GM21447 (cell line): ENCODE results near the gene PRKRA.
"Not testable (repeated sequence)": the region's sequence is repeated elsewhere in the genome, so short reads cannot be mapped to it uniquely, and the experiment has no call there.

Source experiments
- ATAC-seq: cut with Tn5 transposase; IDR thresholded peaks from one replicate; pipeline ENCODE4 v1.9.1; 2021; ENCODE audit not compliant: unreplicated experiment

PRKRA gene

DNA sequence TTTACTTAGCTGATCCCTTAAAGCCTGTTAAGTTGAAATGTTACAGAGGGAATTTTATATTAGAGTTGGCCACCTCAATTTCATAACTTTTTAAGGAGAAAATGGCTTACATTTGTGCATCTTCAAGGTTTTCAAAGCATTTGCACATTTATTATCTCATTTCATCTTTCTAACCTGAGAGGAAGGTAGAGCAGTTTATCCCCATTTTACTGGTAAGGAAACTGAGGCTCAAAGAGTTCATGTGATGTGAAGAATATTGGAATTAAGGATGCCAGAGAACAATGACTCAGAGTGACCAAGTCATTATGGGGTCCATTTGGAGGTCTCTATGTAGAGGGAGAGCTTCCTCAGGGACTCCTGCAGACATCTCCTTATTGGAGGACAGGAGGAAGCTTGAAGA lies 35.0 kb downstream of the PRKRA start:
- ATAC-seq: no peak

- ATAC-seq: peak; percentile 80
These were observed 36.4 kb downstream of the PRKRA start for GRCh38 chr2:178414266-178415247.

DNA sequence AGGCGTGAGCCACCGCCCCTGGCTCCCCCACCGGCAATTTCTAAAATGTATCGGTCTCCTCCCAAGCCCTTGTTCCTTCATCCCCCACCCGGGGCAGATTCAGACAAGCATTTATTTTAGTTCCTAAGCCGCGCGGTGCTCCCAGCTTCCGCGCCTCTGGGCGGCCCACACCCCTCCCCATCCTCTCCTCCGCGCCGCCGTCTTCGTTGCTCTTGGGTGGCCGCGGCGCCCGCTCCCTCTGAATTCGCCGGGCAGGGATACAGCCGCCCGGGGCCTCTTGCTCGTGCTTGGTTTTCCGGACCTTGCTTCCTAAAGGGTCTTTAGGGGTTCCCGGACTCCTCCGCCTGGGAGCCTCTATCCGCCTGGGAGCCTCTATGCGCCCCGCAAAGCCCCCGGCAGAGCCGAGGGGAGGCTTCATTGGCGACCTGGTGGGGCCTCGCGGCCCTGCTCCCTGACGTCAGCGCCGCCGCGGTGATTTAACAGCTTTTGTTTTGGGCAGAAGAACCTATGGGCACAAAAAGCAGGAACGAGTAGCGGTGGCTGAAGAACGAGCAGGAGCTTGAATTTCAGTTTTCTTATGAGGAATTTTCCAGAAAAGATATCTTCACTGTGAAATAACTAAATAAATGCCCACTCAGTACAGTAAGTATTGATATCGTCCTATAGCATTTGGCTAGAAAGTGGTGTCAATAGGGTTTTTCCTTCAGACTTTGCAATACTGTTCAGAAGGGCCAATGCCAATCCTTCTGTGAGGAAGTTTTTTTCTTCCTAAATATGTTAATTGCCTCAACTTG lies 37.3 kb downstream of the PRKRA start:
- ATAC-seq: peak; percentile 75

DNA sequence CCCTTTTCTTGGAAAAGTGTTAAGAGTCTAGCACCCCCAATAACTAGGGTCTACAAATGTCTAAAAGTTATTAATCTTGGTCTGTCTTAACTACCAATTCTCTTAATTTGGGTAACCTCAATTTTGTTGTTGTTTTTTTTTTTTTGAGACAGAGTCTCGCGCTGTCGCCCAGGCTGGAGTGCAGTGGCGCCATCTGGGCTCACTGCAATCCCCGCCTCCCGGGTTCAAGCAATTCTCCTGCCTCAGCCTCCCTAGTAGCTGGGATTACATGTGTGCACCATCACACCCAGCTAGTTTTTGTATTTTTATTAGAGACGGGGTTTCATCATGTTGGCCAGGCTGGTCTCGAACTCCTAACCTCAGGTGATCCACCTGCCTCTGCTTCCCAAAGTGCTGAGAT lies 38.5 kb downstream of the PRKRA start:
- ATAC-seq: not testable (repeated sequence)

GRCh38 chr2:178412047-178412446 lies 38.9 kb downstream of the PRKRA start:
- no peak for ATAC-seq

- no peak for ATAC-seq
These were observed 41.7 kb downstream of the PRKRA start for GRCh38 chr2:178409261-178409660.

- ATAC-seq: peak; percentile 98
These were observed 46.6 kb downstream of the PRKRA start for GRCh38 chr2:178404368-178404767.

GRCh38 chr2:178403671-178404306 lies 47.2 kb downstream of the PRKRA start:
- ATAC-seq: peak; percentile 49

GRCh38 chr2:178401994-178402437 lies 49.0 kb downstream of the PRKRA start:
- ATAC-seq: no peak

DNA sequence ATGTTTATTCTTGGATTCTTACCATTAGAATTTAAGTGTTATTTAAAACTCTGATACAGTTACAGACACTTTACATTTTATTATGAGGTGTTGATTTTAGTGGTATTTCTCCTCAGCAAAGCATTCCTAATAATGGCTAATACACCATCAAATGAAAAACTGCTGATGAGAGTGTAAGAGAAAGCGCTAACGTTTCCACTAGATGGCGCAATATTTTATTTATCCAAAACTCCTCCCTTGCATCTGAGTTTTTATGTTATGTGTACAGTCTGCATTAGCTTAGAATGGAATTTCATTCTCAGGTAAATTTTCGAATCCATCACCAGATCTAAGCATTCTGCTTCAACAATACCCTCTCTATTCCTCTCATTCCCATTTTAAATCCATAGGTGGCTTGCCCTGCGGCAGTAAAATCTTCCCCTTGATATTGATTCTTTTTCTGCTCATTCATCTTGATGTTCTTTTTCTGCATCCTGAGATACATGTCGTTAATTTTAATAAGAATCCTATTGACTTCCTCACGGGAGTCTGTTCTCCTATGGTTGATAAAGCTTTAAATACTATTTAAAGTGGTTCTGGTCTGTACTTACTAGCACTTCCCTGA lies 53.9 kb downstream of the PRKRA start:
- ATAC-seq: peak; percentile 97

- ATAC-seq: no peak
These were observed 54.9 kb downstream of the PRKRA start for GRCh38 chr2:178395941-178396570.

- ATAC-seq: no peak
These were observed 55.7 kb downstream of the PRKRA start for GRCh38 chr2:178395295-178395694.

DNA sequence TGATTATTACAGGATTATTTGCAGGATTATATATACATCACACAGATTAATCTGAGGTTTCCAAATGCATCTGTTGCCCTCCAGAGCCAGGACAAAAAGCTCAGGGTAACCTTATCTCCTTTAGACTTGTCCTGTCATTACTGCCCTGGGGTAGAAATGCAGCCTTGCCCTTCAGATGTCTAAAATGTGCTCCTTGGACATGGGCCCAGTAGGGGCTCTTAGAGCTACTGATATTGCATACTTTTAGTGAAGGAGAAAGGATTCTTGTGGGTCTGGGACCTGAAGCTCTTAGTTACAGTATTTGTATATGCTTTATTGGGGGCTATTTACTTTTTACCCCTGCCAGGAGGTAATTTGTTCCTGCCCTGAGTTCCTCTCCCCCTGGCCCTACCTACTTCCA lies 56.1 kb downstream of the PRKRA start:
- no peak for ATAC-seq

- ATAC-seq: no peak
These were observed 58.8 kb downstream of the PRKRA start for GRCh38 chr2:178392215-178392614.

- no peak for ATAC-seq
These were observed 59.3 kb downstream of the PRKRA start for GRCh38 chr2:178391701-178392100.

GRCh38 chr2:178388287-178388686 lies 62.7 kb downstream of the PRKRA start:
- ATAC-seq: no peak

GRCh38 chr2:178386986-178387597 lies 63.9 kb downstream of the PRKRA start:
- ATAC-seq: no peak

DNA sequence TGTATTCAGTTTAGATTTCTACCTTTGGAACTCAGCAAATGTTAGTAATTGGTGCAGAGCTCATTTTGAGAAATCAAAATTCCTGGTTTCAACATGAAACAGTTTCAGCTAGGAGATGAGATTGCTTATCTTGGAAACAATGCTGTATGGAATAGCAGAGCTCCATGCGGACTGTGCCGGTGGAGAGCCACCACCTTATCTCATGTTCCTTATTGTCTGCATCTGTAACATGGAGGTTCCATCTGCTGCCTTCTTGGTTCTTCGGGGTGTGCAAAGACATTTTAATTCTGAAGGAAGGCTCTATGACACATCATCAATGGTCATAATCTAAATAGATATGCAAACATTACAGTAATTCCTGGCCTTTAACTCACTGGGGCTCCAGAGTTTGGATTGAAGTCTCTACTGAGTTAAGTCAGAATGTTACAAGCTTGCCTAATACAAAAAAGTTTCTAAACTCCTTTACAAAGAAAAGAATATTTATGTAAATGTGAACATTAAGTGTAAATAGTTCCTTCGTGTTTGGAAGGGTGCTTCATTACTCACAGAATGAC lies 65.3 kb downstream of the PRKRA start:
- no peak for ATAC-seq

DNA sequence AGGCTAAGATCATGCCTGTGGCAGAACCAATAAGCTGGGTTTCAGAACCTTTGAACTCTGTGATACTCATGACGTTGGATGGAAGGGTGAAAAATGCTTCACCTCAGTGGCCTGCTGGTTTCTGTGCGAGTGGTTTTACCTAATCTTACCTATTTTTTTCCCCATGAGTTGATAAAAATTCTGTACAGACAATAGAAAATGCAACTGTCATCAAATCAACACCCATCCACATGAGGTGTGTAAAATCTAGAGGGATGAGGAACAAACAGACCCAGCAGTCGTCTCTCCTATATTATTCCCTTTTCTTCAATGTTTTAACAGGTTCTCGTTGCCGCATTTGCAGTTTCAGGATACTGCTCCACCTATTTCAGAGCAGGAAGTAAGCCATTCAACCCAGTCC lies 67.3 kb downstream of the PRKRA start:
- no peak for ATAC-seq
